HK-2 (cell line): ENCODE measurements around the gene TUB.
A peak's percentile ranks its signal among the peaks of the same experiment; 100 is the strongest.

Experiments
- DNase-seq: peaks from one replicate; pipeline ENCODE4 v3.0.0-alpha.2; 2018; ENCODE audit not compliant: unreplicated experiment

The TUB gene

GRCh38 chr11:8080674-8081590 is at the start of gene TUB:
Gene TUB (plus strand): TSS chr11:8081211. CDS start chr11:8081511, 300 bp downstream.
- no peak for DNase-seq

- no peak for DNase-seq
Observed at GRCh38 chr11:8031248-8032115, 49.5 kb upstream of the TUB start.

GRCh38 chr11:8032122-8032521 is 48.9 kb upstream of the TUB start:
- no peak for DNase-seq

- no peak for DNase-seq
Observed at GRCh38 chr11:8032576-8033304, 48.3 kb upstream of the TUB start.

- peak; percentile 49 for DNase-seq
Observed at GRCh38 chr11:8033305-8034105, 47.5 kb upstream of the TUB start.

- no peak for DNase-seq
Observed at GRCh38 chr11:8034106-8034585, 46.9 kb upstream of the TUB start.

DNA sequence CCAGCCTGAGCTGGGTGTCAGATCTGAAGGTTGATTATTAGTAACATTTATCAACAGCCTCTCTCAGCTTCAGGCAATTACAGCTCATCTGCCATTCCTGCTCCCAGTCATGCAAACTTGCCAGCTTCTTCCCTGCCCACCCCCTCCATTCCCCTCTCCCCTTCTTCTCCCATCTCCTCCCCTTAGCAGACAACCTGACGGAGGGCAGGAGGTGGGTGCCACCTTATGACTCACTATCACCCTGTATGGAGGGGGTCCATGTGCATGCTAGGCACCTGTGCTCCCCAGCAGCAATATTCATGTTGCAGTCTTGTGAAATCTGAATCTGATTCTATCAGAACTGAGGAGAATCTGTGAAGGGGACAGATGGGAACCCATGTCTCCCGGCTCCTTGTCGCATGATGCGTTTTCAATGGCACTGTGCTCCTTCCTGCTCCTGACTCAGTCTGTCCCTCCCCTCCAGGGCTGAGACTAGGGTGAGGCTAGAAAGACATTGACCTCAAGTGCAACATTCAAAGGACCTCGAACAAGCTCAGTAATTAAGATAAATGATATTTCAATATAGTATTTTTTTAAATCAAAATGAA is 46.3 kb upstream of the TUB start:
- no peak for DNase-seq

GRCh38 chr11:8035200-8035855 is 45.7 kb upstream of the TUB start:
- DNase-seq = no peak

DNA sequence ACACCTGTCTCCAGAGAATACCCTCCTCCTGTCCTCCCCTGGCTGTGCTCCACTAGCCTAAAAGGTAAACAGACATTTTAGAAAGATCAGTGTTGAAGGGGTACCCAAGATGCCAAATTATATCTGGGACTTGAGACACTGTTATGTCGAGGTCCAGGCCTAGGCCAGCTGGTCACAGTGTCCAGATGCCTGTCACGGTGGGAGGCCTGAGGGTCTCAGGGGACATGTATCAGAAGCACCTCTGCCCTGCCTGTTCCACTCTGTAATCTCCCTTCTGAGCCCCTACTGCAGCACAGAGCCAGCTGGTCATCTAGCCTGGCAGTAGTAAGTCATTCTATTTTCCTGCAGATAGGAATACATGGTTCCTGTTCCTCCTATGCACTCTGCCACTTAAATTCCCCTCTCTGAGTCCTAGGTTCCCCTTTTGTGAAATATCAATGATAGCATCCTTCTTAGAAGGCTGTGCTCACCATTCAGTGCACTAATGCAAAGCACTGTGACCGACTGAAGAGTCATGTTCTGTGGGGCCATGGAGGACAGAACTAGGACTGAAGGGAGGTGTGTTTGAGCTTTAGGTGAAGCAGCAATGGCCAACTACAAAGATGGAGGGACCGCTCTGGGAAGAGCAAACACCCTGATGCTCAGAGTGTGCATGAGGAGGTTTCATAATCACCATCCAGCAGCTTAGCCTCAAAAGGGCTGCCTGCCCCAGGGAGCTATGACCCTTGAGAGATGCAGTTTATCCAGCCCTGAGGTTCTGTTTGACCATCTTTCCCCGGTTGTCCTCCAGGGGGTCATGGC is 44.8 kb upstream of the TUB start:
- no peak for DNase-seq

- no peak for DNase-seq
Observed at GRCh38 chr11:8036986-8037385, 44.0 kb upstream of the TUB start.

GRCh38 chr11:8038393-8038792 is 42.6 kb upstream of the TUB start:
- no peak for DNase-seq

DNA sequence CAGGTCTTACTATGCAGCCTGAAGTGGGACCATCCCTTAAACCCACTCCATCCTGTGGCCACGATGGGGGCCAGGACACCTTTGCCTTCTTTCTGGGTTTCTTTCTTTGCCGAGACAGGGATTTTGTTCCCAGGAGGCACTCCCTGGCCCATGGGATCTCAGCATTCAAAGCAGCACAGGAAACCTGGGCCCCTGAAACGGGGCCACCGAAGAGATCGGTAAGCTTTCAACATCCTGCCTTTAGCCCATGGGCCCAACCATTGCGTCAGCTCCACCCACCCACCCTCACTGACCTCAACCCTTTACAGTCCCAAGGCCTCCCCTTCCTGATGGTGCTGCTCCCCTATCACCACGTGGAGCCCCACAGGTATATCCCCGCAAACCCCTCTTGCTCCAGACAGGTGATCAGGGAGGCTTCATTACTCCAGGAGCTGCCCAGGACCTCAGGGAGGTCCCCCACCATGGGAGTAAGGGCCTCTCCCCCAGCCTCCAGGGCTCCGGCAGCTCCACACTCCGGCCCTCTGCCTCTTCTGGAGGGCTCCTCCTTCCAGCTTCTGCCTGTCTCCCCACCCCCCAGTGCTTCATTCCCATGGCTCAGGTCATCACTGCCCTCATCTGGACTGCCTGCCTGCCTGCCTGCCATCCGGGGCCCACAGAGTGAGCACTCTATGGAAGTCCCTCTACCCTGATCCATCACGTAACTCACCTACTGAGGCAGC is 42.0 kb upstream of the TUB start:
- DNase-seq = no peak

GRCh38 chr11:8039530-8040260 is 41.3 kb upstream of the TUB start:
- DNase-seq = no peak

DNA sequence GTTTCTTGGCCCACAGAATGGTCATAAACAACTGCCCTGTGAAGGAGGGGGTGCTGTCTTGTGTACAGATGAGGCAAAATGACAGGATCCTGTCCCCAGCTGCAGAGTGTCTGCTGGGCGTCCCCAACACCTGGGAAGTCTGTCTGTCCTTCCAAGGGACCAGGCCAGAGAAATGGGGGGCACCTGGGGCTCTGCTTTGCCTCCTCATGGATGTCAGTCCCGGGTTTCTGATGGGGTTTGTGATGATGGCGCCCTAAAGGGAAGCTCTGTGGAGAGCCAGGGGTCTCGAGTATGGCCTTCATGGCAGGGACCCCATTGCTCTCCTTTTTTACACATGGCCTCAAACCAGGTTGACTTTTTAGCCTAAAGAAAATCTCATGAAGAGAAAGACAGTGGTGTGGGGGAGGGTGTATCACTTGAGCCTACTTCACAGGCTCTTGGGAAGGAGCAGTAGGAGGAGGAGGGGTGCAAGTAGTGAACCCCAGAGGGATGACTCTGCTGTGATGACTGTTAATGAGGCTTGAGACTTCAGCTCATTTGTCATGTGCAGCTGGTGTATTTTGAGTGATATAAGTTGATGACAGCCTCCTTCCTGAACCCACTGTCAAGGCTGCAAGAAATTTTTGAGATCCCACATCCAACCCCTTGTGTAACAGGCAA is 40.6 kb upstream of the TUB start:
- DNase-seq = no peak

DNA sequence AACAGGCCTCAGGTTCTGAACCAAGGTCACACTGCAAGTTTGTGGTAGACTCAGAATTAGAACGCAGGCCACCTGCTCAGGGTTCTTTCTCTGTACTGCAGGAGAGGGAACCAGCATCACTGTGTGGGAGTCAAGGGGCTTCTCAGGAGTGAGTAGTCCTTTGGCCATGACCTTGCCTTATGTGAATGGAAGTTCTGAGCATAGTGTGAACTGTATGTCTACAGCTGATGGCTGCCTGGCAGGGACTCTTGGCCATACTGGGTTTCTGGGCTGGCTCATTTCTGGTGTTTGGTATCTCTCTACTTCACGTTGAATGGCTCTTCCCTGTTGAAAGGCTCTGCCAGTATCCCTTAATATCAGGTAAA is 40.1 kb upstream of the TUB start:
- DNase-seq = no peak

DNA sequence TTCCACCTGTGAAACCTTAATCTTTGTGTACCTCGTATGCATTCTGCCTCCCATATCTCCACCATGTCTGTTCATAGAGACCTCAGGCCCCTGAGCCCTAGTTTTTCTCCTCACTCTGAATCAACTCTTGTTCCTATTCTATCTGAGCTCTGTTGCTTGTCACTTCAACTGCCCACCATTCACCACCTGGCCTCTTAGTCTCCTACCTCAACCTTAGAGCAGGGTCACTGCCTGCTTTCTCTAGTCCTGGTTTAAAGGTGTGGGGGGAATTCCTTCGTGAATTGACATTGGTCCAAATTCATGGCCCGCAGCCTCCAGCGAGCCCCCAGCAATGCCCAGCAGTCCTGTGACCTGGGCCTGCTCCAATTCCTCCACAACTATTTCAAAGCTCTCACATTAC is 39.4 kb upstream of the TUB start:
- no peak for DNase-seq

- no peak for DNase-seq
Observed at GRCh38 chr11:8043756-8044155, 37.3 kb upstream of the TUB start.

- no peak for DNase-seq
Observed at GRCh38 chr11:8045839-8046238, 35.2 kb upstream of the TUB start.
